ENCODE results near the gene MYH7B.

The MYH7B gene

DNA sequence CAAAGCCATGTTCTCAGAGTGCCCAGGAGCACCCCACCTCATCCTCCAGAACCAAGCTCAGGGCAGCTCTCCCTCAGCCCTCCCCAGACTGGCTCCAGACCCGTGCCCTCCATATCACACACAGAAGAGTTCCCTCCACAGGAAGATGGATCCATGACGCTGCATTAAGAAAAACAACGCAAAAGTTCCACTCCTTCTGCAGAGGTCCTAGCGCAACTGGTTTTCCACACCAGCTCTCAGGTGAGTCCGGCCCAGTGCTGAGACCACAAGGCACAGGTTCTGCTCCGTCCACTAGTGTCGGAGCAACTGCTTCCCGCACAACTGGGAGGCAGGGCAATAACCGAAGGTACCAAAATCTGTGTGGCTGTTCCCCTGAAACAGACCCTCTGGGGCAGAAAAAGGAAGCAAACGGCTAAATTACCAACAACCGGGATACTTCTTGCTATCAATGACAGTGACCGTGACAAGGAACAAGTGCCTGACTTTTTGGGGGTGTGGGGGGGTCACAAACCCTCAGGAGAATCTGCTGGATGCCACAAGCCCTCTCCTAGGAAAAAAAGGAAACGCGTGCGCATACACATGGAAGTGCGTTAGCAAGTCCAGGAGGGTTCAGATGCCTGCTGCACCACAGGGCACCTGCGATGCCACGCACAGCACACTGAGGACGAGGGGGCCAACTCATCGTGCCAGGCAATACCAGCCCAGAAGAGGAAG, 49.2 kb downstream of the MYH7B start:
- DNase-seq (ENCODE audit: low read depth, low spot score) = no peak
